Activated naive CD8-positive, alpha-beta T cell treated with anti-CD3 and anti-CD28 coated beads for 36 hours (primary cell): ENCODE results near the gene IL22RA1. TPM values are rescaled to one million over a fixed set of nuclear protein-coding genes. Genes with fewer than 3 reads are reported as not detected.

Source experiments
- DNase-seq: peaks from one replicate; pipeline ENCODE4 v3.0.0; 2021
- H3K27ac Mint-ChIP-seq: one replicate; pipeline ENCODE4 v1.8.0; 2022; ENCODE audit warnings: mild to moderate bottlenecking, moderate library complexity, mixed read lengths
- H3K27me3 Mint-ChIP-seq: one replicate; pipeline ENCODE4 v1.8.0; 2022; ENCODE audit warnings: mild to moderate bottlenecking, mixed read lengths
- H3K36me3 Mint-ChIP-seq: one replicate; pipeline ENCODE4 v1.8.0; 2021; ENCODE audit warnings: mild to moderate bottlenecking, mixed read lengths
- H3K4me1 Mint-ChIP-seq: one replicate; pipeline ENCODE4 v1.8.0; 2021; ENCODE audit warnings: mixed read lengths
- H3K4me3 Mint-ChIP-seq: one replicate; pipeline ENCODE4 v1.8.0; 2022; ENCODE audit warnings: mild to moderate bottlenecking, moderate library complexity, mixed read lengths
- H3K9me3 Mint-ChIP-seq: one replicate; pipeline ENCODE4 v1.8.0; 2022; ENCODE audit warnings: mixed read lengths
- total RNA-seq, 2 experiments: library from RNA; stranded (reverse); gene quantifications; one replicate each; pipeline ENCODE4 v1.2.3, GENCODE V29; 2021

IL22RA1 gene
- total RNA-seq, 2 experiments from 2014 or later, result not detected

DNA sequence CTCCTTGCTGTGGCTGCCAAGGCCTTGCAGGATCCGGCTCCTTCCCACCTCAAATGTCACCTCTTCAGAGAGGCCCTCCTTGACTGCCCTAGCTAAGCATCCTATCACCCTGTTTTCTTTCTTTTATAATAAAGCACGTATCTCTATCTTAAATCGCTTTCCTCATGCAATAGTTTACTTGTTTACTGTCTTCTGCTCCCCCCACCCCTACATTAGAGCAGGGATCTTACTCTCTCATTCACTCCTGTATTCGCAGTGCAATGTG lies 67.4 kb downstream of the IL22RA1 start:
- peaks cover 5% of the 10 kb centered on the region for H3K27me3 Mint-ChIP-seq
- H3K4me1 Mint-ChIP-seq, result peaks cover 5% of the 10 kb centered on the region
- H3K9me3 Mint-ChIP-seq, result no peaks in the 10 kb centered on the region
- H3K36me3 Mint-ChIP-seq, result no peaks in the 10 kb centered on the region
- no peak overlapping the region for H3K27ac Mint-ChIP-seq
- no peak overlapping the region for H3K4me3 Mint-ChIP-seq
- no peak for DNase-seq

DNA sequence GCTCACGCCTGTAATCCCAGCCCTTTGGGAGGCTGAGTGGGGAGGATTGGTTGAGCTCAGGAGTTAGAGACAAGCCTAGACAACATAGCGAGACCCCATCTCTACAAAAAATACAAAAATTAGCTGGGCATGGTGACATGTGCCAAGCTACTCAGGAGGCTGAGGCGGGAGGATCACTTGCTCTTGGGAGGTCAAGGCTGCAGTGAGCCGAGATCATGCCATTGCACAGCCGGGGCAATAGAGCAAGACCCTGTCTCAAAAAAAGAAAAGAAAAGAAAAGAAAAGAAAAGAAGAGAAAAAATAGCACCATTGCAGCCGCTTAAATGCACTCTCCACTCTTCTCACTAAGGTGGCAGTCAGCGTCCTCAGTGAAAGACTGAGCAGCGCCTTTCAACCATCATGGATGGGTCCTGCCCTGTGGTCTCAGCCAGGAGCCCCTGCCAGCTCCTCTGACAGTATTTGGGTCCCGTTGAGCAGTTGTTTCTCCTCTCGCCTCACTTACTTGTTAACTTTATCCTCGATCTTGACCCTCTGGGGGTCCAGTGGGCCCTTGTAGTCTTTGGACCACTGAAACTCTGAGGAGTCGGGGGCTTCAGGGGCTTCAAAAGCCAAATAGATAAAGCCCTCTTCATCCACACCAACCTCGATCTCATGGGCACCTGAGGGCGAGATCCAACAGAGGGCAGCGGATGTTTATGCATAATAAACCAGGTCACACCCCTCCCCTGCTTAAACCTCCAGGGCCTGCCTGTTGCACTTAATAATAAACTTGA lies 67.9 kb downstream of the IL22RA1 start:
- Mint-ChIP-seq H3K4me1 (peaks cover 5% of the 10 kb centered on the region), H3K9me3 (no peaks in the 10 kb centered on the region), H3K27me3 (peaks cover 5% of the 10 kb centered on the region), H3K36me3 (no peaks in the 10 kb centered on the region), H3K27ac (no peak overlapping the region), H3K4me3 (no peak overlapping the region)
- no peak for DNase-seq

- no peak overlapping the region for H3K27ac Mint-ChIP-seq
- H3K27me3 Mint-ChIP-seq, result peaks cover 5% of the 10 kb centered on the region
Observed at GRCh38 chr1:24074196-24074595, 68.7 kb downstream of the IL22RA1 start.

GRCh38 chr1:24071941-24072340 lies 71.0 kb downstream of the IL22RA1 start:
- no peak for DNase-seq
- Mint-ChIP-seq H3K27ac (no peak overlapping the region), H3K36me3 (no peaks in the 10 kb centered on the region), H3K27me3 (peaks cover 12% of the 10 kb centered on the region), H3K4me3 (no peak overlapping the region), H3K9me3 (no peaks in the 10 kb centered on the region), H3K4me1 (peaks cover 5% of the 10 kb centered on the region)

More at GRCh38 chr1:24074196-24074595, 68.7 kb downstream of the IL22RA1 start:
- Mint-ChIP-seq H3K36me3 (no peaks in the 10 kb centered on the region), H3K4me1 (peaks cover 5% of the 10 kb centered on the region), H3K4me3 (no peak overlapping the region), H3K9me3 (no peaks in the 10 kb centered on the region)
- no peak for DNase-seq

DNA sequence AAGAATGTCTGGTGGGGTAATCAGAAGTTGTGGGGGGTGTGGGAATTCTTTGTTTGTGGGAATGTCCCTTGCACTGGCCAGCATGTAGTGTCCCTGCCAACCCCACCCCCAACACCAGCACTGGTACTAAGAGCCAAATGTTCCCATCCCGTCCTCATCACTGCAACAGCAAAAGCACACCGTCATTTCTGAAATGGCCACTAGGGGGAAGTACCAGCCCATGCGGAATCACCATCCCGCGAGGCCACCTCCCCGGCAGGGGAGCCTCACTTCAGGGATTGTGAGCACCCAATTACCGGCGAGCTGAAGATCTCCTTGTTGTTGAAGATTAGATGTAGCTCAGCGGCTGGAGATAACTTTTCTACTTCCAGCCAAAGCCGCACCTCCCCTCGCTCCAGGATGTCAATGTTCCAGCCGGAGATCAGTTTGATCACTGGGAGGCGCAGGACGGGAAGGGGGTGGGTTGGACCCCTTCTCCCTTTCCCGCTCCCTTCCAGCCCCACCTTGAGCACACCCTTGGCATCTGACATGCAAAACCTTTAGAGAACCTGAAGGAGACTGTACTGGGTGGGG lies 72.0 kb downstream of the IL22RA1 start:
- Mint-ChIP-seq H3K27ac (no peak overlapping the region), H3K4me1 (peaks cover 5% of the 10 kb centered on the region), H3K27me3 (peaks cover 12% of the 10 kb centered on the region), H3K9me3 (no peaks in the 10 kb centered on the region), H3K36me3 (no peaks in the 10 kb centered on the region), H3K4me3 (no peak overlapping the region)
- peak; percentile 75 for DNase-seq

DNA sequence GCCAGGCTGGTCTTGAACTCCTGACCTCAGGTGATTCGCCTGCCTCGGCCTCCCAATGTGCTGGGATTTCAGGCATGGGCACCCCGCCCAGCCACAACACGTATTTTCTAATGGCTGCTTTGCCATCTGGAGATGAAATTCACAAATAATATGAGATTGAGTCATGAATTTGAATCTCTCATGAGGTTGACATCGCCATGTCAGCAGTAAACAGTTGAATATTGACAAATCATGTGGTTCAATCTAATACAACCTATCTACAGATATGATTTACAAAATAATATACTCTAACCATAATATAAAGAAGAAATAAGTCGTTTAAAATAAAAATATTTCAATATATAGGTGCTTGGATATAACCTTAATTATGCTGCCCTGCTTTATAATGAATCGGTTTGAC lies 73.1 kb downstream of the IL22RA1 start:
- Mint-ChIP-seq H3K4me1 (peaks cover 5% of the 10 kb centered on the region), H3K36me3 (no peaks in the 10 kb centered on the region), H3K27ac (no peak overlapping the region), H3K27me3 (peaks cover 12% of the 10 kb centered on the region), H3K4me3 (no peak overlapping the region), H3K9me3 (no peaks in the 10 kb centered on the region)
- DNase-seq, result no peak

Other genes starting within 250 kb of the IL22RA1 start
- gene CNR2, start 229.8 kb downstream of the IL22RA1 start, total RNA-seq, result under 1 TPM; 0.16 to 0.28 TPM
- gene PNRC2, start 183.3 kb downstream of the IL22RA1 start, total RNA-seq, result 100 to 1,000 TPM; 162 to 165 TPM
- 100 to 1,000 TPM; 229 to 234 TPM for gene SRSF10, start 162.8 kb downstream of the IL22RA1 start, total RNA-seq
- gene MYOM3, start 31.0 kb downstream of the IL22RA1 start, total RNA-seq, result not detected
- gene IFNLR1, start 44.1 kb upstream of the IL22RA1 start, total RNA-seq, result 1 to 10 TPM; 6.3 to 7.3 TPM
- gene GRHL3, start 176.2 kb upstream of the IL22RA1 start, total RNA-seq, result not detected